ENCODE data around the gene TMEM273.

TMEM273 gene

GRCh38 chr10:49163741-49164140, 24.4 kb downstream of the TMEM273 start:
- Histone ChIP-seq H4K20me1 (ENCODE audit: insufficient read depth, low read length) (no peaks in the 10 kb centered on the region), H3K27me3 (ENCODE audit: insufficient read depth, low read length) (no peaks in the 10 kb centered on the region), H3K4me2 (ENCODE audit: low read length) (no peak overlapping the region), H3K9me3 (ENCODE audit: low read length) (no peaks in the 10 kb centered on the region), H3K4me1 (ENCODE audit: insufficient read depth, low read length, severe bottlenecking) (peaks cover 5% of the 10 kb centered on the region), H3K9ac (ENCODE audit: low read length) (no peak overlapping the region), H3K4me3 (ENCODE audit: low read depth, low read length, poor library complexity, severe bottlenecking) (no peak overlapping the region), H3K79me2 (ENCODE audit: insufficient read depth, low read length) (no peaks in the 10 kb centered on the region), H3K36me3 (ENCODE audit: insufficient read depth, low read length) (no peaks in the 10 kb centered on the region), H3F3A (ENCODE audit: insufficient read depth, low read length) (no peaks in the 10 kb centered on the region), H3K27ac (ENCODE audit: low read depth, low read length, poor library complexity, severe bottlenecking) (no peak overlapping the region), H2AFZ (ENCODE audit: low read length) (no peak overlapping the region), H3K9me2 (ENCODE audit: low read depth, low read length) (no peaks in the 10 kb centered on the region)
- TF ChIP-seq EZH2 (IDR thresholded peaks at IDR 0.05; ENCODE audit: borderline replicate concordance, low read length) (no peak), CTCF (IDR thresholded peaks at IDR 0.05; ENCODE audit: low read length) (no peak)

GRCh38 chr10:49162761-49163310, 25.4 kb downstream of the TMEM273 start:
- H3K9me2 ChIP-seq (ENCODE audit: low read depth, low read length) = no peaks in the 10 kb centered on the region
- no peak overlapping the region for H3K4me2 ChIP-seq (ENCODE audit: low read length)
- no peaks in the 10 kb centered on the region for H3F3A ChIP-seq (ENCODE audit: insufficient read depth, low read length)
- H3K79me2 ChIP-seq (ENCODE audit: insufficient read depth, low read length) = no peaks in the 10 kb centered on the region
- H3K9ac ChIP-seq (ENCODE audit: low read length) = no peak overlapping the region
- TF ChIP-seq CTCF (IDR thresholded peaks at IDR 0.05; ENCODE audit: low read length) (no peak), EZH2 (IDR thresholded peaks at IDR 0.05; ENCODE audit: borderline replicate concordance, low read length) (no peak)
- H4K20me1 ChIP-seq (ENCODE audit: insufficient read depth, low read length) = no peaks in the 10 kb centered on the region
- H3K9me3 ChIP-seq (ENCODE audit: low read length) = no peaks in the 10 kb centered on the region
- H3K4me1 ChIP-seq (ENCODE audit: insufficient read depth, low read length, severe bottlenecking) = peaks cover 5% of the 10 kb centered on the region
- no peak overlapping the region for H3K27ac ChIP-seq (ENCODE audit: low read depth, low read length, poor library complexity, severe bottlenecking)
- H3K36me3 ChIP-seq (ENCODE audit: insufficient read depth, low read length) = no peaks in the 10 kb centered on the region
- no peak overlapping the region for H2AFZ ChIP-seq (ENCODE audit: low read length)
- H3K27me3 ChIP-seq (ENCODE audit: insufficient read depth, low read length) = no peaks in the 10 kb centered on the region
- no peak overlapping the region for H3K4me3 ChIP-seq (ENCODE audit: low read depth, low read length, poor library complexity, severe bottlenecking)

- Histone ChIP-seq H3K4me3 (ENCODE audit: low read depth, low read length, poor library complexity, severe bottlenecking) (no peak overlapping the region), H3K9ac (ENCODE audit: low read length) (no peak overlapping the region), H3K4me1 (ENCODE audit: insufficient read depth, low read length, severe bottlenecking) (peaks cover 5% of the 10 kb centered on the region), H3K27ac (ENCODE audit: low read depth, low read length, poor library complexity, severe bottlenecking) (no peak overlapping the region), H3K27me3 (ENCODE audit: insufficient read depth, low read length) (no peaks in the 10 kb centered on the region), H3K4me2 (ENCODE audit: low read length) (no peak overlapping the region), H3K36me3 (ENCODE audit: insufficient read depth, low read length) (no peaks in the 10 kb centered on the region), H2AFZ (ENCODE audit: low read length) (no peak overlapping the region), H3K79me2 (ENCODE audit: insufficient read depth, low read length) (no peaks in the 10 kb centered on the region), H3F3A (ENCODE audit: insufficient read depth, low read length) (no peaks in the 10 kb centered on the region), H3K9me2 (ENCODE audit: low read depth, low read length) (no peaks in the 10 kb centered on the region), H3K9me3 (ENCODE audit: low read length) (no peaks in the 10 kb centered on the region), H4K20me1 (ENCODE audit: insufficient read depth, low read length) (no peaks in the 10 kb centered on the region)
- TF ChIP-seq EZH2 (IDR thresholded peaks at IDR 0.05; ENCODE audit: borderline replicate concordance, low read length) (no peak), CTCF (IDR thresholded peaks at IDR 0.05; ENCODE audit: low read length) (no peak)
Measured at GRCh38 chr10:49162063-49162462, 26.1 kb downstream of the TMEM273 start.

Measured in OCI-LY1 (cell line).